ENCODE data around the gene BRICD5.
"Not testable (repeated sequence)": the region's sequence is repeated elsewhere in the genome, so short reads cannot be mapped to it uniquely, and the experiment has no call there.

Gene BRICD5

DNA sequence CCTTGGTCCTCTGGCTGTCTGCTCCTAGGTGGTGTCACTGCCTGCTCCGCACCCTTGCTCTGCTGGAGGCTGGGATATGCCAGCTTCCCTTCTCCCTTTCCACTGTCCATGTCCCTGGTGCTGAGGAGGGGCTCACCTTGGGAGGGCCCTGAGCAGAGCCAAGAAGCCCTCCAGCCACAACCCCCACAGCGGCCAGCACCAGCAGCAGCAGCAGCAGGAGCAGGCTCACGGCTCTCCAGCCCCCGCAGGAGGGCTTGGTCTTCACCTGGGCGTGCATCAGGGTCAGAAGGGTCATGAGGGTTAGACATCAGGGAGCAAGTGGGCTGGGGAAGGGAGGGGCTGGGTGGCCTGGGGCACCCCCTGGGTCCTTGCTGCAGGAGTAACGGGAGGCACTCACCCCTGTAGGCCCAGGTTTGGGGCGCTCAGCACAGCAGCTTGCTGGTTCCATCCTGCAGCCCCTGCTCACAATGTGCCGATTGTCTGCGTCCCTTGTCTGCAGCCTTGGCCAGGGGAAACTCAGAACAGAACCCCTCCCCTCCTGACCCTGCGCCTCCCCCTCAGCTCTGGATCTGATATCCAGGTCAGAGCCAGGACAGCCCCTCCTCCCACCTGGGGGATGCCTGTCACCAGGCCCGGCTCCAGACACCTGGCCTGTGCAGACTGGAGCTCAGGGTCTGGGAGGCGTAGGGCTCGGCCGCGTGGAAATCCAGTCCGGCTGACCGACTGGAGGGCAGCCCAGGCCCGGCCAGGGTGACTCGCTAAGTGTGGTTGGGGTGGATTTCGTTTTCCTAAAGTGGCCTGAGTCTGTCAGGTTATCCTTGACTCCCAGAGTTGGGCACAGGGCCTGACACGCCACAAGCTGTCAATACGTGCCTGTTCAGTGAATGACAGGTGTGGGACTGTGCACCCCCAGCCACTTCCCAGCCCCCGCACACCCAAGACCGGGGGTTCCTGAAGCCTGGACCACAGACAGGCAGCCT, at the start of gene BRICD5:
BRICD5 (minus strand) TSS at position 478 of the 980 bp plus-strand sequence; CDS start at position 448, 30 bp downstream.
- DNase-seq, result no peak

- DNase-seq, result no peak
Measured at GRCh38 chr16:2260250-2260649, 49.6 kb upstream of the BRICD5 start.

DNA sequence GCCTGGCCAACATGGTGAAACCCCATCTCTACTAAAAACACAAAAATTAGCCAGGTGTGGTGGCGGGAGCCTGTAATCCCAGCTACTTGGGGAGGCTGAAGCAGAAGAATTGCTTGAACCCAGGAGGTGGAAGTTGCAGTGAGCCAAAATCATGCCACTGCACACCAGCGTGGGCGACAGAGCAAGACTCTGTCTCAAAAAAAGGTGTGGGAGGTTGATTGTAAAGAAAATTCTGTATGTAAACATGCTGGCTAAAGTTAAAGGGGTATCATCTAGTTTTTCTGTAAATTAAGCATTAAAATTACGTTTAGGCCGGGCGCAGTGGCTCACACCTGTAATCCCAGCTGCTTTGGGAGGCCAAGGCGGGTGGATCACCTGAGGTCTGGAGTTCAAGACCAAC, 47.9 kb upstream of the BRICD5 start:
- DNase-seq, result not testable (repeated sequence)

DNA sequence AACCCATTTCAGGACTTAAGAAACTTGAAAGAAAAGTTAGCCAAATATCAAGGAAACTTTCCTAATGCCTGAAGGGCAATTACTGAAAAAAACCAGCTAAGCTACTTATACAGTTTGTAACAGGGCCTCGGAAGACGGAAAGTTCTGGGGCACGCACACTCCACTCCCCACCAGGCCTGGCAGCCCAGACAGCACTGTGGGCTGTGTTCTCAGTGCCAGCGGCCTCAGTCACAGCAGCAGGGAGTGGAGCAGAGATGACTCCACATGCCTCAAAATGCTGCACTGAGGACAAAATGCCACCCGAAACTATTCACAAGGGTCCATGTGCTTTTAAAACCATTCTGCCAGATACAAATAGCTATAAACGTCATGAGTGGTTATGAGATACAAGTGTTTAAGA, 47.1 kb upstream of the BRICD5 start:
- no peak for DNase-seq

- no peak for DNase-seq
Measured at GRCh38 chr16:2256531-2257140, 46.0 kb upstream of the BRICD5 start.

DNA sequence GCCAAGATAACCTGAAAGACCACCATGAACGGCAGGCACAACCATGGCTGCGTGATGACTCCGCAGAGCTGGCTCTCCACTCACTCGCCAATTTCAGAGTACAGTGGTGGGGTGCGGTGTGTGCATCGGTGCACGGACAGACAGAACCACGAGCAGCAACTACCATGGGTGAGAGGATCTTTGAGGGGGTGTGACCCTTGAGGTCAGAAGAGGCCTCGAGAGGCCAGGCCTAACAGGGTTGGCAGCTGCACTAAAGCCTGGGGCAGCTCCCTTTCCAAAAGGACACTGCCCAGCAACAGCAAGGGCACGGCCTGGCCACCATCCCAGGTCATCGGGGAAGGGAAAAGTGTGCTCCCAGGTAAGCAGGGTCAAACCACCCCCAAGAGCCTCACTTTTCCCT, 42.6 kb upstream of the BRICD5 start:
- DNase-seq, result no peak

- no peak for DNase-seq
Measured at GRCh38 chr16:2252806-2253148, 42.1 kb upstream of the BRICD5 start.

- DNase-seq, result peak; percentile 56
Measured at GRCh38 chr16:2251296-2252111, 40.8 kb upstream of the BRICD5 start, which contains the start of gene ECI1. ECI1 (minus strand) TSS chr16:2251587; CDS start chr16:2251566, 21 bp downstream.

- peak; percentile 20 for DNase-seq
Measured at GRCh38 chr16:2250652-2251295, 40.1 kb upstream of the BRICD5 start.

- no peak for DNase-seq
Measured at GRCh38 chr16:2246301-2246885, 35.7 kb upstream of the BRICD5 start.

- no peak for DNase-seq
Measured at GRCh38 chr16:2244926-2245795, 34.5 kb upstream of the BRICD5 start.

GRCh38 chr16:2244301-2244700, 33.6 kb upstream of the BRICD5 start:
- DNase-seq, result no peak

DNA sequence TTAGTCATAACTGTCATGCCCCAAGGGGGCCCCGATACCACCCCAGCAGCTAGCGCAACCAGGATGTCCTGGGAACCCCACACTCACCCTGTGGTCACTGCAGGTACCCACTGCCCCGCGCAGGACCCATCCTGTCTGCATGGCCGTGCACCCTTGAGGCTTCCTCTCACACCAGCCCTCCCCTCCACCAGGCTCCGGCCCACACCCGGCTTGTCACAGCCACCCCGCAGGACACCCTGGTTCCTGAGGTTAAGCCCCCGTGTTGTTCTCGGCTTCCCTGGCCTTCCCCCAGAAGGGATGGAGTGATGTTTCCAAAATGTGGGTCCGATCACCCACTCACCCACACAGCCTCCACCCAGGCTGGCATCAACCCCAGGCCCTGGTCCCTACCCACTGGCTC, 33.1 kb upstream of the BRICD5 start:
- no peak for DNase-seq

DNA sequence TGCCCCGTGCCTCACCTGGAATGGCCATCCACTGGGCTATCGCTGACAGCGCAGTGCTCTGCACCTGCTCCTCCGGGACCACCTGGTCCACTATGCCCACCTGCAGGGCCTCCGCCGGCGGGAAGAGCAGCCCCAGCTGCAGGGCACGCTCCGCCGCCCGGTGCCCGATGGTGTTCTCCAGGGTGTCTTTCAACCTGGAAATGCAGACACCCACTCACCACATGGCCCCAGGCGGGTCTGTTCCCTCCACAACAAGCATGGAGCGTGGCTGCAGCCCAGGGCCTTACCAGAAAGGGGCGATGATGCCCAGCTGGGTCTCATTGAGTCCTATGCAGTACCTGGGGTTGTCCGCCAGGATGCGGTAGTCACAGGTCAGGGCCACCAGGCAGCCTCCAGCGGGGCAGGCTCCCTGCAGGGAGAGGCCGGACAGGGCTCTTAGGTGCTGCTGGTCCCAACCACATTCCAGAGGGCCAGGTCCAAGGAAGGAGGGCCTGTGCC, 32.4 kb upstream of the BRICD5 start:
- DNase-seq, result no peak

GRCh38 chr16:2242598-2242997, 31.9 kb upstream of the BRICD5 start:
- DNase-seq, result no peak

GRCh38 chr16:2240331-2240730, 29.7 kb upstream of the BRICD5 start:
- not testable (repeated sequence) for DNase-seq

GRCh38 chr16:2238838-2239675, 28.4 kb upstream of the BRICD5 start:
- DNase-seq, result no peak

DNA sequence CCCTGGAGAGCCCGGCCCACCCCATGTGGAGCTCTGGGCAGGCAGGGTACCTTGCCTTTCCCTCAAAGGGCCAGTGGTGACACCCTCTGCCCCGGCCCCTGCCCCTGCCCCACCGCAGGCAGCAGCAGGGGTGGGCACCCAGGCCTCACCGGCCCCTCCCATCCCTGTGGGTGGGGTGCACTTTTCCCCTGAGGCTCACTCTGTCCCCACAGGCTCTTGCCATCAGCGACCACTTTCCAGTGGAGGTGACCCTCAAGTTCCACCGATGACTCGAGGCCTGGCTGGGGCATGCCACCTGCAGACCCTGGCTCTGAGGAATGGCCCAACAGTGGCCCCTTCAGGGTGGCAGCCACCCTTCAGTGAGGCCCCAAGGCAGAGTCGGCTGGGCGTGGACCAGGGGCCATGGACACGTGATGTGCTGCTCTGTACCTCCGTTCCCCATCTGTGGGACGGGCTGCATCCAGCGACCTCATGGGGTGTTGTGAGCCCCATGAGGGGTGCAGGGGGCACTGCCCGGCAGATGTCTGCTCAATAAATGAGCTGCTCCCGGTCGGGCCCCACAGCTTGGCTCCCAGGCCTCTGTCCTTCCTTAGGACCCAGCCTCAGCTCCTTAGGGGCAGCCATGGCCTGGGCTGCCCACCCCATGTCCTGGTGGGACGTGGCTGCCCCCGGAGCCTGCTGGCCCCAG, 27.6 kb upstream of the BRICD5 start:
- no peak for DNase-seq

- DNase-seq, result no peak
Measured at GRCh38 chr16:2237493-2238149, 27.0 kb upstream of the BRICD5 start.
